Measurements from ENCODE around the gene CD1B.

DNA sequence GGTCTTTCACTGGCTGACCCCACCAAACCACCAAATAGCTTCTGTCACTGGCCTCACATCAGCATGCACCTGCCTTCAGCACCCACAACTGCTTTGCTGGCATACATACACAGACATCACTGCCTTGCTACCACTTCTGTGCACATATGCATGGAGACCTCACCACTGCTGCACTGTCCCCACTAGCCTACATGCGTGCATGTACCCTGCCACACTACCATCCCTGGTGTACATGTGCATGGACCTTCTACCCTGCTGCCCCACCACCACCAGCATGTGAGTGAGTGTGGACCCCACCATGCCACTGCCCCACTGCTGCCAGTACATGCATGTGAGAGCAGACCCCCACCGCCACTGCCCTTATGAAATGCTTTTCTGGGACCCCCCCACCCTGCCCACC lies 35.5 kb downstream of the CD1B start:
- TF ChIP-seq, protein P1, sequence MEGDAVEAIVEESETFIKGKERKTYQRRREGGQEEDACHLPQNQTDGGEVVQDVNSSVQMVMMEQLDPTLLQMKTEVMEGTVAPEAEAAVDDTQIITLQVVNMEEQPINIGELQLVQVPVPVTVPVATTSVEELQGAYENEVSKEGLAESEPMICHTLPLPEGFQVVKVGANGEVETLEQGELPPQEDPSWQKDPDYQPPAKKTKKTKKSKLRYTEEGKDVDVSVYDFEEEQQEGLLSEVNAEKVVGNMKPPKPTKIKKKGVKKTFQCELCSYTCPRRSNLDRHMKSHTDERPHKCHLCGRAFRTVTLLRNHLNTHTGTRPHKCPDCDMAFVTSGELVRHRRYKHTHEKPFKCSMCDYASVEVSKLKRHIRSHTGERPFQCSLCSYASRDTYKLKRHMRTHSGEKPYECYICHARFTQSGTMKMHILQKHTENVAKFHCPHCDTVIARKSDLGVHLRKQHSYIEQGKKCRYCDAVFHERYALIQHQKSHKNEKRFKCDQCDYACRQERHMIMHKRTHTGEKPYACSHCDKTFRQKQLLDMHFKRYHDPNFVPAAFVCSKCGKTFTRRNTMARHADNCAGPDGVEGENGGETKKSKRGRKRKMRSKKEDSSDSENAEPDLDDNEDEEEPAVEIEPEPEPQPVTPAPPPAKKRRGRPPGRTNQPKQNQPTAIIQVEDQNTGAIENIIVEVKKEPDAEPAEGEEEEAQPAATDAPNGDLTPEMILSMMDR (IDR thresholded peaks at IDR 0.05; ENCODE audit: low read depth, low read length), result no peak
- TF ChIP-seq MYC (IDR thresholded peaks at IDR 0.05; ENCODE audit: low read depth, low read length), result no peak
- TF ChIP-seq POLR2A (IDR thresholded peaks at IDR 0.05; ENCODE audit: extremely low read depth, insufficient read length), result no peak
- TF ChIP-seq, protein P2, sequence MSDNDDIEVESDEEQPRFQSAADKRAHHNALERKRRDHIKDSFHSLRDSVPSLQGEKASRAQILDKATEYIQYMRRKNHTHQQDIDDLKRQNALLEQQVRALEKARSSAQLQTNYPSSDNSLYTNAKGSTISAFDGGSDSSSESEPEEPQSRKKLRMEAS (IDR thresholded peaks at IDR 0.05; ENCODE audit: low read depth, low read length), result no peak
